ENCODE results near the gene POLD4. TPM values are rescaled to one million over a fixed set of nuclear protein-coding genes. Genes with fewer than 3 reads are reported as not detected.

The POLD4 gene
- total and polyA plus RNA-seq, 2 of the 13 experiments (the other 11 are each of a cell fraction or from before 2014, with no cell fraction given): 10.5 to 27.4 TPM

GRCh38 chr11:67373648-67374570 is 20.6 kb upstream of the POLD4 start (continued):
- TF ChIP-seq KIAA2018 (CRISPR knock-in tag; IDR thresholded peaks at IDR 0.05; ENCODE audit: borderline replicate concordance) (no peak), TBL1XR1 (IDR thresholded peaks at IDR 0.05; ENCODE audit: borderline replicate concordance, low read length, partially characterized antibody) (no peak), PBX3 (CRISPR knock-in tag; IDR thresholded peaks at IDR 0.05; ENCODE audit: borderline replicate concordance) (no peak), JUND (CRISPR knock-in tag; IDR thresholded peaks at IDR 0.05) (no peak), EEA1 (CRISPR knock-in tag; IDR thresholded peaks at IDR 0.05; ENCODE audit: borderline replicate concordance) (no peak), ZNF382 (CRISPR knock-in tag; IDR thresholded peaks at IDR 0.05; ENCODE audit: borderline replicate concordance) (no peak), ZNF331 (CRISPR knock-in tag; IDR thresholded peaks at IDR 0.05) (no peak), BCL3 (CRISPR knock-in tag; IDR thresholded peaks at IDR 0.05) (0 out of 2 replicates have a peak, but pooled peaks have one; percentile 45), STAG1 (CRISPR knock-in tag; IDR thresholded peaks at IDR 0.05) (peak; percentile 46), KLF12 (CRISPR knock-in tag; IDR thresholded peaks at IDR 0.05; ENCODE audit: borderline replicate concordance) (no peak), ZBTB14 (CRISPR knock-in tag; IDR thresholded peaks at IDR 0.05) (no peak), SP1 (IDR thresholded peaks at IDR 0.05) (no peak), SP1 (CRISPR knock-in tag; IDR thresholded peaks at IDR 0.05) (no peak), SUZ12 (IDR thresholded peaks at IDR 0.05; ENCODE audit: low read depth, low read length) (no peak), RFX3 (CRISPR knock-in tag; IDR thresholded peaks at IDR 0.05) (no peak)
